ENCODE data around the gene DNAJC5.
"Not testable (repeated sequence)": the region's sequence is repeated elsewhere in the genome, so short reads cannot be mapped to it uniquely, and the experiment has no call there.

The DNAJC5 gene, protein sequence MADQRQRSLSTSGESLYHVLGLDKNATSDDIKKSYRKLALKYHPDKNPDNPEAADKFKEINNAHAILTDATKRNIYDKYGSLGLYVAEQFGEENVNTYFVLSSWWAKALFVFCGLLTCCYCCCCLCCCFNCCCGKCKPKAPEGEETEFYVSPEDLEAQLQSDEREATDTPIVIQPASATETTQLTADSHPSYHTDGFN

DNA sequence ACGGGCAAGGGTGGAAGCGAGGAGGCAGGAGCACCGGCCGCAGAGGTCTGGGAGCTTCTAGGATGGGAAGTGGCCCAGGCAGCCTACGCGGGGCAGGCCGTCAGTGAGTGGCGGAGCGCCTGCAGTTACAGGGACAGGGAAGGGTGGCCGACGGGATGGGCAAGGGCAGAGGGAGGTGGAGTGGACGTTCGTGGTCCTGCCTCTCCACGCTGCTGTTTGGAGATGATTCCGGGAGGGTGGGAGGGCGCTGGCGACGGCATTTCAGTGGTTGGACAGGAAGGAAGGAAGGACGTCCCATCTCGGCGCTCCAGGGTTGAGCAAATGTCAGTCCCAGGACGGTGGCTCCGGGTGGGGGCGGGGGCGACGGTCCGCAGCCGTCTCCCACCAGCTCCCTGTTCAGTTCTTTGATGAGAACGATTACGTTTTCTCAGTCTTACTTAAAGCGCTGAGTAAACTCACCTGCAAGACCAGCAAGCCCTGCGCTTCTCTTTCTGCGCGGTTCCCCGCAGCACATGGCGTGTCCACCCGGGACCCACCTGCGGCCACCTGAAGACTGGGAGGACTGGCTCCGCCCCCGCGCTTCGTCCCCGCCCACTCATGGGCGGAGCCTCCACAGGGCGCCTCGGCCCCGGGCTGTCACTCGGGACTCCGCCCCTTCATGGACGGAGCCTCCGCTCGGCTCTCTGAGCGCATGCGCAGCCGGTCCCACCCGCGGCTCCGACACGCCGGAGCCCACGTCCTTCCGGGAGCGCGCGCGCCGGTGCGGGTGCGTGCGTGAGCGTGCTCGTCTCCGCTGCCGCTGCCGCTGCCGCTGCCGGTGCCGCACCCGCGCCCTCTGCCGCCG, at the start of gene DNAJC5:
Gene DNAJC5 (plus strand): TSS at position 769 of the 844 bp plus-strand sequence. CDS start 33,220 bp downstream, outside the sequence.
- peak; percentile 71 to 80 for DNase-seq

DNA sequence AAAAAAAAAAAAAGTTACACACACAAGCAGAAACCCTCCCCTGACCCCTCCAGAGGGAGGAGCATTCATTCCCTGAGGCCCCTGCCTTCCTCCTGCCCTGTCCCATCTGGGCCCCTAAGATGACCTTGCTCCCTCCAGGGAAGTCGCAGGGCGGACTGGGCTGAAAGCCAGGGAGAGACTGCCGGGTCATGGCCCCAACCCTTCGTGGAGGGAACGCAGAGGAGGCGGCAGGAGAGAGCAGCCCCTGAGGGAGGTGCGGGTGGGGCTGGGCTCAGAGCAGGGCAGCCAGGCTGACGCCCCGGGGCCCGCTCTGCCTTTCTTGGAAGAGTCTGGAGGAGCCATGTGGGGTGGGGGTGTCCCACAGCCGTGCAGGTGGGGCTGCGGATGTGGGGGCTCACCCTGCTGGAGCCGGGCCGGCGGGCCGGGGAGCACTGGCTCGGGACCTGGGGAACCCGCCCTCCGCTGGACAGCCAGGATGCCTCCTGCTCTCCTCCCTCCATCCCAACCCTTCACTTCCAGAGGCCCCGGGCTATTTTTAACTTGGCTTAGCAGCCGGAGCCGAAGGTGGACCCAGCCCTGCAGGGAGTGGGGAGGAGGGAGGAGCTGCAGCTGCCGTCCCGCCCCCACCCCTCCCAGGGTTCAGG, 48.7 kb upstream of the DNAJC5 start:
- no peak for DNase-seq

DNA sequence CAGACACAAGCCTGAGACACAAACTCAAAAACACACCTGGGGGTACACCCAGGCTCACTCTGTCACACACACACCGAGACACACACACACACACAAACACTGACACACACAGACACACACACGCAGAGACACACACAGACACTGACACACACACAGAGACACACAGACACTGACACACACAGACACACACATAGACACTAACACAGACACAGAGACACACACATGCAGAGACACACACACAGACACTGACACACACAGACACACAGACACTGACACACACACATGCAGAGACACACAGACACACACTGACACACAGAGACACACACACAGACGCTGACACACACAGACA, 48.1 kb upstream of the DNAJC5 start:
- DNase-seq, result no peak

DNA sequence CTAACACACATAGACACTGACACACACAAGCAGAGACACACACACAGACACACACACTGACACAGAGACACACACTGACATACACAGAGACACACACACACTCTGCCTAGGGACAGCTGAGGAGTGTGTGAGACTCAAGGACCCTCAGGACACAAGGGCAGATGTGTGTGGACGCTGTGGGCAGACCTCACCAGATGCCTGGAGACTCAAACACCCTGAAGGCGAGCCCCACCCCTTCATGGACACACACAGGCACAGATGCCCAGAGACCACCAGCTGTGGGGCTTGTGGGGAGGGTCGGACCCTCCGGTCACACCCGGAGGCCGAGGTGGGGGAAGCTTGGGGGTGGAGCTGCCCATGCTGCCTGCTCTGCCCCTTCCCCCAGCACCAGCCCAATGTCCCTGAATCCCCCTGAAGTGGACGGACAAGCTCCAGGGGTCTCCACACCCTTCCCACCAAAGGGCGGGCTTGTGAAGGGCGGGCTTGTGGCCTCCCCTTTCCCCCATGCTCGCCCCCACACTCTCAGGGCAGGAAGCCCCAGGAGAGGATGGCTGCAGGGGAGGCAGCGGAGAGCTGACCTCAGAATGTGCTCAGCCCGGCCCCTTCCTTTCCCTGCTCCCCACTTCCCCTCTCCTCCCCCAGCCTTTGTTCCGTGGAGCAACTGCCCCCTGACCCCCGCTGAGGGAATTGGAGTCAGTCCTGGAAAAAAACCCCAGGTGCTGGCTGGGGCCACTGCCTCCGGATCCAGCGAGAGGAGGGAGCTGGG, 47.5 kb upstream of the DNAJC5 start:
- peak in 1 of 2 donors; percentile 31 for DNase-seq

DNA sequence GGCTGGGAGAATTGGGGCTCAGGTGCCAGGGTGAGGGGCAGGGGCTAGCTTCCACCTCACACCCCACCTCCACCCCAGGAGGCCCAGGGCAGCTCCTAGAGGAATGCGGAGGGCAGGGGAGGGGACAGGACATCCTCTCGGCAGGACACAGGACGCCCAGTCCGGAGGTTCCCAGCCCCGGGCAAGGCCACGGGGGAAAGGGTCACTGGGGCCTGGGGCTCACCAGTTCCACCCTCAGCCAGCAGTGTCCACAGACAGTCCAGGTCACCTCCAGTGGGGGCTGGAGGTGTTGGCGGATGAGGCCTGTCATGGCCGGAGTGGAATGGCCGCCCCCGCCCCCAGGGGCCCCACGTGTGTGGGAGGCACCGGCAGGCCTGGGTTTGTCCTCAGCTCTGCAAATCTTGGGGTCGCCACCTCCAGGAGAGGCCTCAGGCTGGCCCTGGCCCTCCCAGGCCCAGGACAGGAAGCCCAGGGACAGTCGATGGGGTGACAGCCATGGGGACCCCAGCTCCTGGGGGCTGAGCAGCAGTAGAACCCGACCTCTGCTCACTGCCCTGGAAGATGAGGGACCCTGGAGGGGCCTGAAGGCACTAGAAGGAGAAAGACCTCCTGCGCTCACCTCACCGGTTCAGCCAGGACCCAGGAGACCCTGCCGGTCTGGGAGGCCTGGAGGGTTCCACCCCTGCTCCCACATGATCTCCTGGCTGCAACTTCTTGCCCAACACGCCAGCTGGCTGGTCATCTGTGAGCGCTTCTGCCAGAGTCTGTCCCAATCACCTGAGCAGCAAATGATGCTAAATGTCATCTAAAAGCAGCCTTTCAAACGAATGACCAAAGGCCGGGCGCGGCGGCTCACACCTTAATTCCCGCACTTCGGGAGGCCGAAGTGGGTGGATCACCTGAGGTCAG, 46.7 kb upstream of the DNAJC5 start:
- no peak for DNase-seq

DNA sequence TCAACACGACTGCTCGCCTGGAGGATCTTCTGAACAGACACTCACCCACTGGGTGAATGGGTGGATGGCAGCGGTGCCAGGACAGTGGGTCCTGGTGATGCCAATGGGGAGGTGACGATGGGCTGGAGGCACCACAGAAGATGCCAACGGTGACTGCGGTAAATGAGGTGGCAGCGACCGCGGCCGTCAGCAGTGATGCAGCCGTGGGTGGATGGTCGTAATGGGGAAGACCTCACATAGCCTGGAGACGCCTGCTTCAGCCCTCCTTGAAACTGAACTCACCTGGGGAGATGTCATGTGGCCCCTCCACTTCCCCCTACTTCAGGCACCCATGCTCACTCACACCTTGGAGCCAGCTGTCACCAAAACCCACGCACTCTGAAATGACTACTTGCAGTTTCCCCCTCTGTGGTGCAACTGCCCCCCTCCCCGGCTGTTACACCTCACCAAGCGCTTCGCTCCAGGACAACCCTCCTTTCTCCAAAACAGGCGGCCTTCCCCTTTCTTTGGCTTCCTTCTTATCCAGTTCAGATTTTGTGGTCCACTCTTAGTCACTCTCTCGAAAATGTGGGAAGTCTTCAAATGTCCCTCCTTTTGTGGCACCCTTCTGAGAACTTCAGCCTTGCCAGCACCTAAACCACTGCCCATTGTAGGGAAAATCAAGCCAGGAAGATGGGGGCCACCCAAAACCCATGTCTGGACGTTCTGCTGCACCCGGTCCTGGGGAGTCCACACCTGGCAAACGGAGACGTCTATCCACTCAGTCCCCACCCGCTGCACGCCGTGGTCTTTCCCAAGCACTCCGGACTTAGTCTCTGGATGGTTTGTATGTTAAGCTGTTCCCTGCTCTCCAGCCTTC, 44.0 kb upstream of the DNAJC5 start:
- DNase-seq, result no peak

DNA sequence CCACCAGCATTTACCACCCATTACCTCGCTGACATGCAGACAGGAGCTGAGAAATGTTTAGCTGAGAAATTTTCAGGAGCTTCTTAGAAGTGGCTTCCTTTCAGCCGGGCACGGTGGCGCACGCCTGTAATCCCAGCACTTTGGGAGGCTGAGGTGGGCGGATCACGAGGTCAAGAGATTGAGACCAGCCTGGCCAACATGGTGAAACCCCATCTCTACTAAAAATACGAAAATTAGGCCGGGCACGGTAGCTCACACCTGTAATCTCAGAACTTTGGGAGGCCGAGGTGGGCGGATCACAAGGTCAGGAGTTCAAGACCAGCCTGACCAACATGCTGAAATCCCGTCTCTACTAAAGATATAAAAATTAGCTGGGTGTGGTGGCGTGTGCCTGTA, 43.4 kb upstream of the DNAJC5 start:
- not testable (repeated sequence) for DNase-seq

DNA sequence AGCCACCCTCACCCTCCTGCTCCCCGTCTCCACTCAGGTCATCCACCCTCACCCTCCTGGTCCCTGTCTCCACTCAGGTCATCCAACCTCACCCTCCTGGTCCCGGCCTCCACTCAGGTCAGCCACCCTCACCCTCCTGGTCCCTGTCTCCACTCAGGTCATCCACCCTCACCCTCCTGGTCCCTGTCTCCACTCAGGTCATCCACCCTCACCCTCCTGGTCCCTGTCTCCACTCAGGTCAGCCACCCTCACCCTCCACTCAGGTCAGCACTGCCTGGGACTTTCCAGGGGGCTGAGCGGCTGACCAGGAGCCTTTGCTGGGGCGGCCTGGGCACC, 41.2 kb upstream of the DNAJC5 start:
- DNase-seq, result not testable (repeated sequence)

DNA sequence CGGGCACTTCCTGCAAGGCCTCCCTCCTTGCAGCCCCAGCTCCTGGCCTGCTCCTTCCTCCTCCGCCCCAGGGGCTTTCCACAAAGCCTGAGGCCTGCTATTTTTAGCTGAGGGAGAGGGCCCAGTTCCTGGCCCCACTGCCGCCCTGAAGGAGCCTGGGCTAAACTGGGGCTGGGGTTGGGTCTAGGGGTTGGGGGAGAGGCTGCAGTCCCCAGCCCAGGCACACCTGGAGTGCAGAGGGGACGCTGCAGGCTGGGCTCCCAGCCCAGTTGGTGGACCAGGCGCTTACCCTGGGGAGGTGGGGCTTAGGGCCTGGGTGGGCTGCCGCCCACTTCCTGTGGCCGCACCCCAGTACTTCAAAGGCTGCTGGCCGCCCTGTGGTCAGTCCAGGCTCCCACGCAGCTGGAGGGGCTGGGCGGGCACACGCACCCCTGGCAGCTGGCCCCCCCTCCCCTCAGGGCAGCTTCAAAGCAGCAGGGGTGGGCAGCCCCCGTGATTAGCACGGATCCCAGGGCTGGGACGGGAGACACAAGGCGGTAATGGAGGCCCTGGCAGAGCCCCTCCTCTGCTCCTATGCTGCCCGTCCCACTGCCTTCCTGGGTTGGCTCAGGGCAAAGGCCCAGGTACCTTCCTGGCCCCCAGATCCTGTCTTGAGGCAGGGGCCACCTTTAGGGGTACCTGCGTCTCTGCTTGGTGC, 40.7 kb upstream of the DNAJC5 start:
- DNase-seq, result peak in 1 of 2 donors; percentile 33

DNA sequence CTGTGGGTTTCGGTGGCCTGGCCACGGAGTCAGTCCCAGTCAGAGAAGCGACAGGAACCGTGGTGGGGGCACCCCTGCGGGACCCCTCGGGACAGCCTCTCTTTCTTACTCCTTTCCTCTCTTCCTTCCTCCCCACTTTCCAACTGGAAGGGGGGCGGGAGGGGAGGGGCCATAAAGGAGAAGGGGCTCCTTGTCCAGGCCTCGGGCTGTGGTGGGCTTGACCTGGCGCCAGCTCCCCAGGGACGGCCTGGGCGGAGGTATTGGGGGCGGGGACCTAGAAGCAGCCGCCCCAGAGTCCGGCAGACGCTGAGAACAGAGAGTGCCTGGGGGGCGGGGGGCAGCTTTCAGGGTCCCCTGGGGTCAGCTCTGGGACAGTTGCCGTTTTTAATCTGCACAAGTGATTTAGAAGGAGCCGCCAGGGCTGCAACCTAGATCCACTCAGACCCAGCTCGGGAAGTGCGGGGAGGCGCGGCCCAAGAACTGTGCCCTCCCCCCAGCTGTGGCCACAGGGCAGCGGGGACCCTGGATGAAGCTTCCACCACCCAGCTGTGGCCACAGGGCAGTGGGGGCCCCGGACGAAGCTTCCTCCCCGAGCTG, 40.1 kb upstream of the DNAJC5 start:
- no peak for DNase-seq

DNA sequence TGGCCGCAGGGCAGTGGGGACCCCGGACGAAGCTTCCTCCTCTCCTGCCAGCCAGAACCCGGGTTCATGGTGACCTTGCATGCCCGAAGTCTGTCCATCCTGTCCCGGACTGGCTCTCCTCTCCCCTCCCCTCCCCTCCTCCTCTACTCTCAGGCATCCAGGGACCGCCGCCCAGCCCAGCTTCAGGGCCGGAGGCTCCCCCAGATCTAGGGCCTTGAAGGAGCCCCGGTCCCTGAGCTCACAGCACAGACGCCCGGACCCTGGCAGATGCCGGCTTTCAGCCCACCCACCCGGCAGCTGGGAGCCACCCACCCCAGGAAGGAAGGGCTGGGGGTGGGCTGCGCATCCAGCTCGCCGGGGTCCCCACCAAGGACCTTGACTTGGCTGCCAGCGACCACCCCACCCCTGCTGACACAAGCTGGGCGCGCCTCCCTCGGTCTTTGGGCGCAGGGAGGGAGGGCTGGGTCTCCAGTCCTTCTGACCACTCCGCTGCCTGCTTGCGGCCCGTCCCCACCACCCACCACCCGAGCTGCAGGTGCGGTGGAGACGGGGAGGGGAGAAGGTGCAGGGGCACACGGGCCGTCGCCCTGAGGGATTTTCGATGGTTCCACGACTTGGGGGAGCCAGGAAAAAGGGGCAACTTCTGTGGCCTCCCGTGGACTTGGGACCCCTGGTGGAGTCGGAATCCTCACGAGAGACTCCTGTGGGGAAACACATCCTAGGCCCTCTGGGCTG, 39.4 kb upstream of the DNAJC5 start:
- no peak for DNase-seq

DNA sequence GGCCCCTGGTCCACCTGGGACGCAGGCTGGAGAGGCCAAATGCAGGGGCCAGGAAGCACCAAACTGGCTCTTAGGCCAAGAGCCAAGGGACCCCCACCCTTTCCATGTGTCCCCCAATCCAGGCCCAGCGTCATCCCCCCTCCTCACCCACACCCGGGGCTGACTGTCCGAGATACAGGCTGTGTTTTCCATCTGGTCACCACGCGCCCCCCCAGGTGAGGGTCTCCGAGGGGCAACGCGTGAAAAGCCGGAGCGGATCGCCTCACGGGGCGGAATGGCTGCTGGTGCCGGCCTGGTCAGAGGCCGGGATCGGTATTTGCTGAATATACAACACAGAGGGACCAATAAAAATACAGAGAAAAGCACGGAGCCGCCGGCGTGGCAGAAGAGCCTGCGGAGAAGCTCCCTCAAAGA, 38.8 kb upstream of the DNAJC5 start:
- no peak for DNase-seq

DNA sequence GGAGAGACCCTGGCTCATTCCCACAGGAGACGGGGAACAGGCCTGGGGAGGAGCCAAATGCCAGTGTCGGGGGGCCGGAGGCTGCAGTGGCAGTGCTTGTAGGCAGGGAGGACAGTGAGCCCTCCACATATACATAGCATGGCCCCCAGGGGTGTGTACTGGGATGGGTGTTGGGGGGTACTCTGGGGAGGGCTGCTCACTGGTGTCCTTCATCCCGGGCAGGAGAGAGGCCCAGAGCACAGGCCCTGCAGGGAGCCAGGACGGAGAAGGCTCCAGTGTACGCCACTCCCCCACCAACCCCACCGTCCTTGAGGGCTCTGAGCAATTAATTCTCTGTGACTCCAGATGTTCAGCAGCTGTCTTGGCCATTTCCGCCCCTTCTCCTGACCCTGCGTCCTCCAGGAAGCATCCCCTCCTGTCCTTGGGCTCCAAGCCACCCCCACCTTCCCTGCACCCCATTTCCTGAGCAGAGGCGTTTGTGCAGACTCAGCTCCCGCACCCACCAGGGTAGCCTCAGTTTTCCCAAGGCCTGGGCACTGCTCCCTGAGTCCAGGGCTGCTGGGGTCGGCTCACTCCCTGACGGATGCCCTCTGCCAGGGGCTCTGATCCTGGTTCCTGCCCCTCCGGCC, 37.0 kb upstream of the DNAJC5 start:
- no peak for DNase-seq

DNA sequence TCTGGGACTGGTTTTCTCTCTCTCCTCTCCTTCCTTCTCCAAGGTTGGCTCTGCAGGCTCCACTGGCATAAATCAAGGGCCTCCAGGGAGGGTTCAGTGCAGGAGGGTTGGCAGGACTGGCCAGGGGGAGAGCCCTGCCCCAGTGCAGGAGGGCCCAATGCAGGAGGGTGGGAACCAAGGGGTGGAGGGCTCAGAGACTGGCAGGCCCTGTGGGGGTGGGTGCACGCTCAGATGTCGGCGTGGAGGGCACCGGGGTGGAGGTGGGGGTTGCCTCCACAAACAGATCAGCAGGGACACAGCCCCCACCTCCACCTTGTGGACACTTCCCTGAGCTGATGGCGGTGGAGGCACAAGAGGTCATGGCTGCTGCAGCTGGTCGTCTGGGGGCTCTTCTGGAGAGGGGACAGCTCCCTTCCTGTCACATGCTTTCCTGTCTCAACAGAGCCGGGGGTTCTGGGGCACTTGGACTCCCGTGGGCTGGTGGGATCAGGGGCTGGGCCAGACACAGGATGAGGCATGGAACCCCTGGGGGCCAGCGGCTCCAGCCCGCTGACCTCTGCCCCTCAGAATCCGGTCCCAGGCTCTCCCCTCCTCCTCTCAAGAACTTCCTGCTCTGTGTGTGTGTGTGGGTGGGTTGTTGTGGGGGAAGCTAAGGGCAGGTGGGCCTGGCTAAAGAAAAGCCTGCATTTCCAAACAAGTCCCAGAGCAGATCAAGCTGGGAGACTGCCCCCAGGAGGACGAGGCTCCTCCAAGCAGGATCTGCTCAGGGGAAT, 36.3 kb upstream of the DNAJC5 start:
- peak in 1 of 2 donors; percentile 40 for DNase-seq

DNA sequence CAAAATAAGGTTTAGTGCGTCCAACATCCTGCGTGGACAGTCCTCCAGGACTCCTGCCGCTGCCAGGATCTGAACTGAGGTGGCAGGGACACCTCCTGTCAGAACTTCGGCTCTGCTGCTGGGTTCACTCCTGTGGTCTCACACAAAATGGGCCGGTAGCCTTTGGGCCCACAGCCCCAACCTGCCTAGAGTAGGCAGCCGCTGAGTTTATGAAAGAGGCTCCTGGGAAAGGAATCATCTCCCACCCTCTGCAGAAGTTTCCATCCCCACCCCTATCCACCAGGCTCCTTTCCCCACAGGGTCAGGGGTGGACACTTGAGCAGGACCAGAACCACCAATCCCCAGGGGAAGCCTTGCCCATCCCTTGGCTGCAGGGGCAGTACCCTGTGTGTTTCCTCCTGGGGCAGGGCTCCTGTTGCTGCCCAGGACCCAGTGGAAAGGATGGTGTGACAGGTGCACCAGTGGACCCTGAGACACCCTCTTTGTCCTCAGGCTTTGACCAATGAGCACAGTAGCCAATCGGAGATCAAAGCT, 35.7 kb upstream of the DNAJC5 start:
- no peak for DNase-seq

DNA sequence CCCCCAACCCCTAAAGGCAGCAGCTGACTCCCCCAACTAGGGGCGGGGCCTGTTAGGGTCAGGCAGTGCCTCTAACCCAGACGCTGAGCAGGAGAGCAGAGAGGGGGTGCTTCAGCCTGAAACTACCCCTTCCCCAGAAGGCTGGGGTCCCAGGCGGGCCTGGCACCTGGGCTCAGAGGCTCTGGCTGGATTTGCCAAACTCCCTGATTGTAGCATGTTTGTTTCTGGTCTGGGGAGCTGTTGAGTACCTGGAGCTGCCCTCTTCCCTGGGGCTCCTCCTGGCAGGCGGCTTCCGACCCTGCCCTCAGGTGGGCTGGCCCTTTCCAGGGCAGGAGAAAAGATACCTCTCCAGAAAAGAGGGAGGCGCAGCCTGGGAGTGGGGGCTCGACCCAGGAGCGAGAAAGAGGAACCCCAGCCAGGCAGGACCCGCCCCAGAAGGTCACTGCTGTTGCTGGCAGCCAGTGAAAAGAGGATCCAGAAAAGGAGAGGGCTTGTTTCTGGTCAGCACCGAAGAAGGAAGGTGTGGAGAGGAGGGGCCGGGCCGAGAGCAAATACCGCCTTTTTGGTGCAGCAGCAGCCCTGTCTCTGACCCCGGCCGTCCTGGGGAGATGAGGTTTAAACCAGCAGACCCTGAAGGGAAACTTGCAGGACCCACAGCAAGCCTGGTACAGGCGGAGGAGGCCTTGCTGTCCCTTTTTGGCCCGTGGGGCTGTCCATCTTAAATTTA, 34.4 kb upstream of the DNAJC5 start:
- peak in 1 of 2 donors; percentile 24 for DNase-seq

DNA sequence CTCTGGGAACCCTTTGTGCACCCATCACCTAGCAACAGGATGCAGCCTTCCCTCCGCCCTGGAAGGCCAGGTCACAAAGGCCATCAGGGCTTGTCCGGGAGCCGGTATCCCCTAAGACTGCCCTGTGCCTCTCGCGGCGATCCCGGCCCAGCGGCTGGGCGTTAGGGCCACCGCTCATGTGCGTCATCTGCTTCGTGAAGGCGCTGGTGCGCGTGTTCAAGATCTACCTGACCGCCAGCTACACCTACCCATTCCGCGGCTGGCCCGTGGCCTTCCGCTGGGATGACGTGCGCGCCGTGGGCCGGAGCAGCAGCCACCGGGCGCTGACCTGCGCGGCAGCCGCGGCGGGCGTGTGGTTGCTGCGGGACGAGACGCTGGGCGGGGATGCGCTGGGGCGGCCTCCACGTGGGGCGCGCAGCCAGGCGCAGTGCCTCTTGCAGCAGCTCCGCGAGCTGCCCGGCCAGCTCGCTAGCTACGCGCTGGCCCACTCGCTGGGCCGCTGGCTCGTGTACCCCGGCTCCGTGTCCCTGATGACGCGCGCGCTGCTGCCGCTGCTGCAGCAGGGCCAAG, 33.5 kb upstream of the DNAJC5 start, which contains the start of gene ABHD16B:
Gene ABHD16B (plus strand): TSS at position 134 of the 570 bp plus-strand sequence. CDS start 43 bp downstream, at position 177.
- DNase-seq, result no peak

All from bone marrow (tissue), 2 donors.